Peyer's patch (tissue), 4 donors: ENCODE results near the gene MYOZ3.

ENCODE experiments used
- POLR2A ChIP-seq, 2 donors: fragments of 450-650 bp; IDR thresholded peaks; one replicate each; pipeline ENCODE4 v1.5.1; 2017; ENCODE audit warnings: antibody characterized with exemption in 2 of 2, mild to moderate bottlenecking in 2 of 2, moderate library complexity in 2 of 2
- TF ChIP-seq, protein P1 (sequence below), 6 experiments: fragments of 450-650 bp in 4 of 6; fragments of 200-600 bp in 2 of 6; sonication (generic) in 1 of 6; IDR thresholded peaks; one replicate each; pipeline ENCODE4 v1.5.1; 2017 to 2019; ENCODE audit warnings: antibody characterized with exemption in 6 of 6, mild to moderate bottlenecking in 3 of 6, moderate library complexity in 1 of 6

DNA sequence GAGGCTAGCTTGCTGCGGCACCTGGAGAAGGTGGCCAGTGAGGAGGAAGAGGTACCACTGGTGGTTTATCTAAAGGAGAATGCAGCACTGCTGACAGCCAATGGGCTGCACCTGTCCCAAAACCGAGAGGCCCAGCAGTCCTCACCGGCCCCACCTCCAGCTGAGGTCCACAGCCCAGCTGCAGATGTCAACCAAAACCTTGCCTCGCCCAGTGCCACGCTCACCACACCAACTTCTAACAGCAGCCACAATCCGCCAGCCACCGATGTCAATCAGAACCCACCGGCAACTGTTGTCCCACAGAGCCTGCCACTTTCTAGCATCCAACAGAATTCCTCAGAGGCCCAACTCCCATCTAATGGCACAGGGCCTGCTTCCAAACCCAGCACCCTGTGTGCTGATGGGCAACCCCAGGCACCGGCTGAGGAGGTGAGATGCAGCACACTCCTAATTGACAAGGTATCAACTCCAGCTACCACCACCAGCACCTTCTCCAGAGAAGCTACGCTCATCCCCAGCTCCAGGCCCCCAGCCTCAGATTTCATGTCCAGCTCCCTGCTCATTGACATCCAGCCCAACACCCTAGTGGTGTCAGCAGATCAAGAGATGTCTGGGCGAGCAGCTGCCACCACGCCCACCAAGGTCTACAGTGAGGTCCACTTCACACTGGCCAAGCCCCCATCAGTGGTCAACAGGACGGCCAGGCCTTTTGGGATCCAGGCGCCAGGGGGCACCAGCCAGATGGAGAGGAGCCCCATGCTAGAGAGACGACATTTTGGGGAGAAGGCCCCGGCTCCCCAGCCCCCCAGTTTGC is 12.6 kb upstream of the MYOZ3 start:
- TF ChIP-seq, protein P1, sequence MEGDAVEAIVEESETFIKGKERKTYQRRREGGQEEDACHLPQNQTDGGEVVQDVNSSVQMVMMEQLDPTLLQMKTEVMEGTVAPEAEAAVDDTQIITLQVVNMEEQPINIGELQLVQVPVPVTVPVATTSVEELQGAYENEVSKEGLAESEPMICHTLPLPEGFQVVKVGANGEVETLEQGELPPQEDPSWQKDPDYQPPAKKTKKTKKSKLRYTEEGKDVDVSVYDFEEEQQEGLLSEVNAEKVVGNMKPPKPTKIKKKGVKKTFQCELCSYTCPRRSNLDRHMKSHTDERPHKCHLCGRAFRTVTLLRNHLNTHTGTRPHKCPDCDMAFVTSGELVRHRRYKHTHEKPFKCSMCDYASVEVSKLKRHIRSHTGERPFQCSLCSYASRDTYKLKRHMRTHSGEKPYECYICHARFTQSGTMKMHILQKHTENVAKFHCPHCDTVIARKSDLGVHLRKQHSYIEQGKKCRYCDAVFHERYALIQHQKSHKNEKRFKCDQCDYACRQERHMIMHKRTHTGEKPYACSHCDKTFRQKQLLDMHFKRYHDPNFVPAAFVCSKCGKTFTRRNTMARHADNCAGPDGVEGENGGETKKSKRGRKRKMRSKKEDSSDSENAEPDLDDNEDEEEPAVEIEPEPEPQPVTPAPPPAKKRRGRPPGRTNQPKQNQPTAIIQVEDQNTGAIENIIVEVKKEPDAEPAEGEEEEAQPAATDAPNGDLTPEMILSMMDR (IDR thresholded peaks at IDR 0.05) = no peak
- TF ChIP-seq POLR2A (IDR thresholded peaks at IDR 0.05) = no peak
